Skeletal muscle cell (primary cell): ENCODE measurements around the gene CYFIP2.

Experiments used
- DNase-seq: peaks from one replicate; pipeline ENCODE4 v3.0.0-alpha.2; 2010; ENCODE audit warnings: low read depth
- H3K4me3 ChIP-seq: 2 replicates; pipeline ENCODE4 v1.5.1; 2011; ENCODE audit warnings: low read depth, mild to moderate bottlenecking, control low read depth, low read length, moderate library complexity

The CYFIP2 gene

GRCh38 chr5:157347301-157348048 is 81.6 kb downstream of the CYFIP2 start:
- no peak overlapping the region for H3K4me3 ChIP-seq
- no peak for DNase-seq

- DNase-seq = no peak
These were observed 82.1 kb downstream of the CYFIP2 start for GRCh38 chr5:157348049-157348400.

GRCh38 chr5:157350939-157351801 is 85.2 kb downstream of the CYFIP2 start:
- no peak overlapping the region for H3K4me3 ChIP-seq
- no peak for DNase-seq

More at GRCh38 chr5:157348049-157348400, 82.1 kb downstream of the CYFIP2 start:
- no peak overlapping the region for H3K4me3 ChIP-seq

GRCh38 chr5:157351802-157352092 is 85.8 kb downstream of the CYFIP2 start:
- H3K4me3 ChIP-seq = no peak overlapping the region
- DNase-seq = no peak

- DNase-seq = no peak
- H3K4me3 ChIP-seq = no peak overlapping the region
These were observed 86.9 kb downstream of the CYFIP2 start for GRCh38 chr5:157352756-157353340.

- DNase-seq = no peak
- no peak overlapping the region for H3K4me3 ChIP-seq
These were observed 88.9 kb downstream of the CYFIP2 start for GRCh38 chr5:157354800-157355199.

- no peak for DNase-seq
- no peak overlapping the region for H3K4me3 ChIP-seq
These were observed 90.7 kb downstream of the CYFIP2 start for GRCh38 chr5:157356576-157356975.

- H3K4me3 ChIP-seq = no peak overlapping the region
- DNase-seq = no peak
These were observed 91.9 kb downstream of the CYFIP2 start for GRCh38 chr5:157357823-157358222.

GRCh38 chr5:157358871-157359270 is 92.9 kb downstream of the CYFIP2 start:
- DNase-seq = no peak

GRCh38 chr5:157359356-157360055 is 93.6 kb downstream of the CYFIP2 start:
- no peak overlapping the region for H3K4me3 ChIP-seq
- no peak for DNase-seq

More at GRCh38 chr5:157358871-157359270, 92.9 kb downstream of the CYFIP2 start:
- H3K4me3 ChIP-seq = no peak overlapping the region

- no peak overlapping the region for H3K4me3 ChIP-seq
- DNase-seq = no peak
These were observed 96.1 kb downstream of the CYFIP2 start for GRCh38 chr5:157362012-157362411.

GRCh38 chr5:157362502-157362901 is 96.6 kb downstream of the CYFIP2 start:
- no peak overlapping the region for H3K4me3 ChIP-seq
- no peak for DNase-seq

GRCh38 chr5:157362982-157363381 is 97.1 kb downstream of the CYFIP2 start:
- no peak for DNase-seq
- H3K4me3 ChIP-seq = no peak overlapping the region

- DNase-seq = no peak
- H3K4me3 ChIP-seq = no peak overlapping the region
These were observed 99.8 kb downstream of the CYFIP2 start for GRCh38 chr5:157365732-157366131.

- peak; percentile 67 for DNase-seq
- H3K4me3 ChIP-seq = no peak overlapping the region
These were observed 101.1 kb downstream of the CYFIP2 start for GRCh38 chr5:157366741-157367674.

GRCh38 chr5:157369507-157369906 is 103.6 kb downstream of the CYFIP2 start:
- DNase-seq = no peak
- no peak overlapping the region for H3K4me3 ChIP-seq

GRCh38 chr5:157370967-157371366 is 105.0 kb downstream of the CYFIP2 start:
- no peak for DNase-seq
- no peak overlapping the region for H3K4me3 ChIP-seq

GRCh38 chr5:157371655-157372471 is 105.9 kb downstream of the CYFIP2 start:
- DNase-seq = no peak

More at GRCh38 chr5:157371655-157372471, 105.9 kb downstream of the CYFIP2 start:
- H3K4me3 ChIP-seq = no peak overlapping the region
